HFFc6 (cell line): ENCODE data around the gene SCG3. TPM values are rescaled to one million over a fixed set of nuclear protein-coding genes. Genes with fewer than 3 reads are reported as not detected.

Source experiments
- DNase-seq: peaks from one replicate; pipeline ENCODE4 v3.0.0-alpha.2; 2018
- H3K27ac Mint-ChIP-seq: 2 replicates; pipeline ENCODE4 v1.8.0; 2020; ENCODE audit warnings: mild to moderate bottlenecking, mixed read lengths
- H3K27me3 Mint-ChIP-seq: 2 replicates; pipeline ENCODE4 v1.8.0; 2021; ENCODE audit warnings: mild to moderate bottlenecking, moderate library complexity, mixed read lengths; ENCODE audit not compliant: insufficient read depth
- H3K36me3 Mint-ChIP-seq: 2 replicates; pipeline ENCODE4 v1.8.0; 2021; ENCODE audit warnings: low read depth, mixed read lengths
- H3K4me1 Mint-ChIP-seq: 2 replicates; pipeline ENCODE4 v1.8.0; 2020; ENCODE audit warnings: low read depth, mixed read lengths
- H3K4me3 Mint-ChIP-seq: 2 replicates; pipeline ENCODE4 v1.8.0; 2020; ENCODE audit warnings: mild to moderate bottlenecking, moderate library complexity, mixed read lengths
- H3K9me3 Mint-ChIP-seq: 2 replicates; pipeline ENCODE4 v1.8.0; 2020; ENCODE audit warnings: mild to moderate bottlenecking, mixed read lengths
- total RNA-seq, 6 experiments: library from RNA; stranded (reverse); fragmentation: NEBNext Ultra II Directional; extraction: Animal tissue kit (Norgen Biotek cat#: 25700); gene quantifications; 2 replicates in 1 of 6; 3 replicates in 5 of 6; pipeline ENCODE4 v1.2.3, GENCODE V29; 2021
- TF ChIP-seq, protein P1 (sequence below): fragments of 200-600 bp; sonication (generic); IDR thresholded peaks from 2 replicates; pipeline ENCODE4 v1.5.0; 2021; ENCODE audit warnings: antibody characterized with exemption, mild to moderate bottlenecking

The SCG3 gene
- total RNA-seq, 6 experiments from 2014 or later, result not detected

DNA sequence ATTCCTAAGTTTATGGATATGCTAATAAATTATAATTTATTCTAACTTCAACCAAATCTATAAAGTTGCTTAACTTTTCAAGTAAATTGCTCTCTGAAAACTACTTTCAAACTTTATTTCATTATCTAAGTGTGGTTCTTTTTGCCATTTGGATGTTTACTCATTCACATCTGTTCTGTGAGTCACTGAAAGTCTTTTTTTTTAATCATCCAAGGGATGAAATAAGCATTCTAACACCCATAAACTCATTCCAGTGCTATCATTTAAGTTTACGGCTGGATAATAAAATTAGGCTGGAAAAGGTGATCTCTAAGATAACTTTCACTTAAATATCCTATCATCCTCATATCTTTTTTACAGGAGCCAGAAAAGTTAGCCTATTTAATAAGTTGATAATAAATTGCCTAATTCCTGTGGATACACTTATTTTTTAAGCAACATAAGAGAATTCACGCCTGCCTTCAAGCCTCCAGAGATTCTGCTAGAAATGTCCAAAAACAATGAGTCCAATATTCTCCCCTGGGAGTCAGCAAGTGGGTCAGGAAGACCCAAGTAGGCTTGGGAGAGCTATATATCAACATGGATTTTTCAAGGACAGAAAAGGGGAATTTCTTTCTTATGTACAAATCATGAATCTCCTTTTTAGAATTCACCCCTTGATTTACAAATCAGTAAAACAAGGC is 25.8 kb downstream of the SCG3 start:
- Mint-ChIP-seq H3K4me3 (no peak overlapping the region), H3K9me3 (no peaks in the 10 kb centered on the region), H3K27ac (no peak overlapping the region), H3K27me3 (peaks cover 9% of the 10 kb centered on the region), H3K36me3 (no peaks in the 10 kb centered on the region), H3K4me1 (no peaks in the 10 kb centered on the region)
- DNase-seq, result no peak
- TF ChIP-seq, protein P1, sequence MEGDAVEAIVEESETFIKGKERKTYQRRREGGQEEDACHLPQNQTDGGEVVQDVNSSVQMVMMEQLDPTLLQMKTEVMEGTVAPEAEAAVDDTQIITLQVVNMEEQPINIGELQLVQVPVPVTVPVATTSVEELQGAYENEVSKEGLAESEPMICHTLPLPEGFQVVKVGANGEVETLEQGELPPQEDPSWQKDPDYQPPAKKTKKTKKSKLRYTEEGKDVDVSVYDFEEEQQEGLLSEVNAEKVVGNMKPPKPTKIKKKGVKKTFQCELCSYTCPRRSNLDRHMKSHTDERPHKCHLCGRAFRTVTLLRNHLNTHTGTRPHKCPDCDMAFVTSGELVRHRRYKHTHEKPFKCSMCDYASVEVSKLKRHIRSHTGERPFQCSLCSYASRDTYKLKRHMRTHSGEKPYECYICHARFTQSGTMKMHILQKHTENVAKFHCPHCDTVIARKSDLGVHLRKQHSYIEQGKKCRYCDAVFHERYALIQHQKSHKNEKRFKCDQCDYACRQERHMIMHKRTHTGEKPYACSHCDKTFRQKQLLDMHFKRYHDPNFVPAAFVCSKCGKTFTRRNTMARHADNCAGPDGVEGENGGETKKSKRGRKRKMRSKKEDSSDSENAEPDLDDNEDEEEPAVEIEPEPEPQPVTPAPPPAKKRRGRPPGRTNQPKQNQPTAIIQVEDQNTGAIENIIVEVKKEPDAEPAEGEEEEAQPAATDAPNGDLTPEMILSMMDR, result no peak

DNA sequence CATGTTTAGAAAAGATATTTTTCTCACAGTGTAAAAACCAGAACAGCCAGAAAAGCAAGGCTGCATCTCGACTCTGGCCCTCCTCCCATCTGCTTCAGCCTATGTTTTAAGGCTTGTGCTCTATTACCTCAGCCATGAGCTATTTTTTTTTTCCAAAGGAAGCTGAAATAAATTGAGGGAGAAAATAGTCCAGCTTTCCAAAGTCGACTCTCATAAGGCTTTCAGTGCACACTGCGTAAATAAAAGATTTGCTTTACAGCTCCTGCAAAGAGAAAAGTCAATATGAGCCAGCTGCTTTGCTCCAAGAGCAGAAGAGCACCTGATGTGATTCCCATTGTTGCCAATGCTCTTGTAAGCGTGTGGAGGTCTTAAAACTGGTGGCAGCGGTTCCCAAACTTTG is 26.7 kb downstream of the SCG3 start:
- Mint-ChIP-seq H3K36me3 (no peaks in the 10 kb centered on the region), H3K27ac (no peak overlapping the region), H3K27me3 (peaks cover 5% of the 10 kb centered on the region; the same call in 1 of the 2 replicates), H3K4me1 (no peaks in the 10 kb centered on the region), H3K4me3 (no peak overlapping the region), H3K9me3 (no peaks in the 10 kb centered on the region)
- TF ChIP-seq, protein P1, result no peak
- no peak for DNase-seq

DNA sequence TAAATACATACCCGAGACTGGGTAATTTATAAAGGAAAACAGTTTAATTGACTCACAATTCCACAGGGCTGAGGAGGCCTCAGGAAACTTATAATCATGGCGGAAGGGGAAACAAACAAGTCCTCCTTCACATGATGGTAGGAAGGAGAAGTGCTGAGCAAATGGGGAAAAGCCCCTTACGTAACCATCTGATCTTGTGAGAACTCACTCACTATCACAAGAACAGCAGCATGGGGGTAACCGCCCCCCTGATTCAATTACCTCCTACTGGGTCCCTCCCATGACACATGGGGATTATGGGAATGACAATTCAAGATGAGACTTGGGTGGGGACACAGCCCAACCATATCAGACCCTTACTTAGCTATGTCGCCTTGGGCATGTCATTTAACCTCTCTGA is 27.7 kb downstream of the SCG3 start:
- Mint-ChIP-seq H3K27ac (no peak overlapping the region), H3K27me3 (peaks cover 5% of the 10 kb centered on the region; the same call in 1 of the 2 replicates), H3K9me3 (no peaks in the 10 kb centered on the region), H3K36me3 (no peaks in the 10 kb centered on the region), H3K4me1 (no peaks in the 10 kb centered on the region), H3K4me3 (no peak overlapping the region)
- DNase-seq, result no peak
- TF ChIP-seq, protein P1, result no peak

DNA sequence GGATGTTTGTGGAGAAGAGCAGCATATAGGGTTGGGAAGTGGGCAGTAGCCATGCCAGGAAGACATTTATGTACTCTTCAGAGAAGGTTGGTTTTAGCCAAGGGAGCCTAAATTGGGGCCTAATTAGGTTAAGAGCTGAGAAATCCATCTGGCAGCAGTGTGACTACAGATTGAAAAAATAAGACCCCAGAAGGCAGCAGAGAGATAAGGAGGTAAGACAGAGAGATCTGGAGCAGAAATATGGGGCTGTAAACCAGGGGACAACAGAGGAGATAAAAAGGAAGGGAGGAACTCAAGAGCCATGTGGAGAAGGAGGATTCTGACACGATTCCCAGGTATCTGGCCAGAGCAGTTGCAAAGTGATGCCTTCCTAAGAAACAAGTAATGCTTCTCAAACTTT is 32.9 kb downstream of the SCG3 start:
- no peak for DNase-seq
- Mint-ChIP-seq H3K36me3 (no peaks in the 10 kb centered on the region), H3K4me3 (no peak overlapping the region), H3K4me1 (no peaks in the 10 kb centered on the region), H3K27ac (no peak overlapping the region), H3K27me3 (no peaks in the 10 kb centered on the region), H3K9me3 (no peaks in the 10 kb centered on the region)
- TF ChIP-seq, protein P1, result no peak

DNA sequence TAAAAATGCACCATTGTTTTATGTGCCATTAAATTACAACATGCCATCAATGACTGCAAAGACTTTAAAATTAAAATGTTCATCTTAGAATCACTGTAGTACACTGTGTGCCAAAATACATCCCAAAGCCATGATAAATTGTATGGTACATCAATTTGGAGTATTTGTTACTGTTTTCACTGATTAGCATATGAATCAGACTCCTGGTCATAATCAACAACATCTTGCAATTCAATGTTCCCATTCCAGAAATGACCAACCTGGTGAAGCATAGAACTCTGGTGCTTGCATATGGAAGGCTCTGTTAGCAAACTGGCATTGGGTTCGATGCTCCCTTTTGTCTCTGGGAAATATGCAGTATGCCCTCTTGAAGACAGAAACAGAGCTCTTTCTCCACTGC is 33.6 kb downstream of the SCG3 start:
- TF ChIP-seq, protein P1, result no peak
- Mint-ChIP-seq H3K4me1 (no peaks in the 10 kb centered on the region), H3K27ac (no peak overlapping the region), H3K36me3 (no peaks in the 10 kb centered on the region), H3K27me3 (no peaks in the 10 kb centered on the region), H3K4me3 (no peak overlapping the region), H3K9me3 (no peaks in the 10 kb centered on the region)
- DNase-seq, result no peak
